Activated naive CD4-positive, alpha-beta T cell treated with Interleukin-2 at 50 U/mL for 16 hours (primary cell): ENCODE measurements around the gene ANGPTL5.
"Not testable (repeated sequence)": the region's sequence is repeated elsewhere in the genome, so short reads cannot be mapped to it uniquely, and the experiment has no call there.

Source experiments
- DNase-seq: peaks from one replicate; pipeline ENCODE4 v3.0.0-alpha.2; 2020

Gene ANGPTL5

GRCh38 chr11:101916422-101916821 is at the start of gene ANGPTL5:
Gene ANGPTL5 (minus strand): TSS chr11:101916522. CDS start chr11:101907909, 8,613 bp downstream.
- DNase-seq, result no peak

GRCh38 chr11:101964200-101964599 is 47.9 kb upstream of the ANGPTL5 start:
- not testable (repeated sequence) for DNase-seq

GRCh38 chr11:101960231-101960630 is 43.9 kb upstream of the ANGPTL5 start:
- no peak for DNase-seq

- DNase-seq, result no peak
Observed at GRCh38 chr11:101955701-101956100, 39.4 kb upstream of the ANGPTL5 start.

- DNase-seq, result no peak
Observed at GRCh38 chr11:101955278-101955677, 39.0 kb upstream of the ANGPTL5 start.

- no peak for DNase-seq
Observed at GRCh38 chr11:101949680-101950220, 33.4 kb upstream of the ANGPTL5 start.

- DNase-seq, result no peak
Observed at GRCh38 chr11:101945448-101945847, 29.1 kb upstream of the ANGPTL5 start.

- no peak for DNase-seq
Observed at GRCh38 chr11:101944923-101945322, 28.6 kb upstream of the ANGPTL5 start.

GRCh38 chr11:101940901-101941520 is 24.7 kb upstream of the ANGPTL5 start:
- no peak for DNase-seq

GRCh38 chr11:101931692-101932091 is 15.4 kb upstream of the ANGPTL5 start:
- DNase-seq, result no peak

- DNase-seq, result no peak
Observed at GRCh38 chr11:101929294-101929915, 13.1 kb upstream of the ANGPTL5 start.

- no peak for DNase-seq
Observed at GRCh38 chr11:101923554-101923953, 7.2 kb upstream of the ANGPTL5 start.

GRCh38 chr11:101920992-101921391 is 4.7 kb upstream of the ANGPTL5 start:
- DNase-seq, result no peak

- DNase-seq, result no peak
Observed at GRCh38 chr11:101917226-101917625, 904 bp upstream of the ANGPTL5 start.

GRCh38 chr11:101915791-101916291 is 481 bp downstream of the ANGPTL5 start:
- DNase-seq, result no peak

- peak; percentile 95 for DNase-seq
Observed at GRCh38 chr11:101914738-101915426, 1.4 kb downstream of the ANGPTL5 start, which contains the start of gene CEP126. Gene CEP126 (plus strand): TSS chr11:101915010. CDS start chr11:101915285, 275 bp downstream.

GRCh38 chr11:101914341-101914737 is 2.0 kb downstream of the ANGPTL5 start:
- no peak for DNase-seq

GRCh38 chr11:101913656-101914055 is 2.7 kb downstream of the ANGPTL5 start:
- no peak for DNase-seq

- no peak for DNase-seq
Observed at GRCh38 chr11:101912823-101913284, 3.5 kb downstream of the ANGPTL5 start.

GRCh38 chr11:101909087-101909486 is 7.2 kb downstream of the ANGPTL5 start:
- no peak for DNase-seq

GRCh38 chr11:101907815-101908214 is 8.5 kb downstream of the ANGPTL5 start:
- no peak for DNase-seq

- no peak for DNase-seq
Observed at GRCh38 chr11:101894505-101894904, 21.8 kb downstream of the ANGPTL5 start.

GRCh38 chr11:101889767-101890166 is 26.6 kb downstream of the ANGPTL5 start:
- DNase-seq, result no peak
